Spleen (tissue), 7 donors: ENCODE data around the gene FSTL5.

ENCODE experiments used
- POLR2AphosphoS5 ChIP-seq, 3 donors: sonication (generic); formaldehyde crosslinking; IDR thresholded peaks; one replicate each; pipeline ENCODE4 v1.5.1; 2017; ENCODE audit warnings: antibody characterized with exemption in 3 of 3
- TF ChIP-seq, protein P1 (sequence below), 11 experiments: fragments of 200-600 bp in 7 of 11; fragments of 450-650 bp in 4 of 11; sonication (generic) in 4 of 11; IDR thresholded peaks in 8 of 11; conservative IDR thresholded peaks in 3 of 11; 1 replicate in 7 of 11; 2 replicates in 4 of 11; pipeline versions ENCODE4 v1.4.0 to v1.8.0; 2016 to 2021; ENCODE audit warnings: antibody characterized with exemption in 11 of 11, inconsistent platforms in 4 of 11, mild to moderate bottlenecking in 1 of 11
- donor health status: DM: no; HTN: no; CAD: no; lungs with moderate emphysema.
- donor health status: DM: no; HTN: no; CAD: no.
- donor health status: DM: no; HTN: no; CAD: no.

DNA sequence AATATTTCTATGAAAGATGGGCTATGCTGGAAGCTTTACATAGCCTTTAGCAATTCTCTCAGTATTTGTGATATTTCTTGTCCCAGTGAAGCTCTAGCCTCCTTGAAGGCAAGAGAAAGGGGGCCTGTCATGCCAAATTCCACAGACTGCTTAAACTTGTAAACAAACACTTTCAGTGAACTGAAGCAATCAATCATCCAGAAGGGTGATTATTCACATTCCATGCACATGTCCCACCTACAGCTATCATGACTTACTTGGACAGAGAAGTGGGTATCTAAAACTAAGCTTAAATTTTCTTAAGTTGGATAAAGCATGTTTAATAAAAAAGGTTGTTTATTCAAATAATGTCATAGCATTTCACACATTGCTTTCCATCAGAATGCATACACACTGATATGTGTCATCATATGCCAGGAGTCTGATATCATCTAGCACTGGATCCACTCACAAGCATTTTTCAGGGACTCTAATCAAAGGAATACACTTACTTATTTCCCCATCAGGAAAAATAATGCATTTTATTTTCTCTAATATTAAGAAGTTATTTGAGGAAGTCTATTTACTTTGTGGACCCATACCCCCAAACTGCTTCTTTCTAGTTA lies 1.2 kb upstream of the FSTL5 start:
- no peak for TF ChIP-seq POLR2AphosphoS5 (IDR thresholded peaks at IDR 0.05)
- TF ChIP-seq, protein P1, sequence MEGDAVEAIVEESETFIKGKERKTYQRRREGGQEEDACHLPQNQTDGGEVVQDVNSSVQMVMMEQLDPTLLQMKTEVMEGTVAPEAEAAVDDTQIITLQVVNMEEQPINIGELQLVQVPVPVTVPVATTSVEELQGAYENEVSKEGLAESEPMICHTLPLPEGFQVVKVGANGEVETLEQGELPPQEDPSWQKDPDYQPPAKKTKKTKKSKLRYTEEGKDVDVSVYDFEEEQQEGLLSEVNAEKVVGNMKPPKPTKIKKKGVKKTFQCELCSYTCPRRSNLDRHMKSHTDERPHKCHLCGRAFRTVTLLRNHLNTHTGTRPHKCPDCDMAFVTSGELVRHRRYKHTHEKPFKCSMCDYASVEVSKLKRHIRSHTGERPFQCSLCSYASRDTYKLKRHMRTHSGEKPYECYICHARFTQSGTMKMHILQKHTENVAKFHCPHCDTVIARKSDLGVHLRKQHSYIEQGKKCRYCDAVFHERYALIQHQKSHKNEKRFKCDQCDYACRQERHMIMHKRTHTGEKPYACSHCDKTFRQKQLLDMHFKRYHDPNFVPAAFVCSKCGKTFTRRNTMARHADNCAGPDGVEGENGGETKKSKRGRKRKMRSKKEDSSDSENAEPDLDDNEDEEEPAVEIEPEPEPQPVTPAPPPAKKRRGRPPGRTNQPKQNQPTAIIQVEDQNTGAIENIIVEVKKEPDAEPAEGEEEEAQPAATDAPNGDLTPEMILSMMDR (IDR thresholded peaks at IDR 0.05 in 8 of 11, conservative IDR thresholded peaks at IDR 0.05 in 3 of 11), result no peak
